DMS114 treated with DMSO at 0.1 percent for 48 hours (cell line): ENCODE measurements around the gene SYNDIG1.
"Not testable (repeated sequence)": the region's sequence is repeated elsewhere in the genome, so short reads cannot be mapped to it uniquely, and the experiment has no call there.

Source experiments
- DNase-seq: peaks from one replicate; lab custom pipeline; 2025; ENCODE audit not compliant: unreplicated experiment; lab: John Stamatoyannopoulos, UW

Gene SYNDIG1

DNA sequence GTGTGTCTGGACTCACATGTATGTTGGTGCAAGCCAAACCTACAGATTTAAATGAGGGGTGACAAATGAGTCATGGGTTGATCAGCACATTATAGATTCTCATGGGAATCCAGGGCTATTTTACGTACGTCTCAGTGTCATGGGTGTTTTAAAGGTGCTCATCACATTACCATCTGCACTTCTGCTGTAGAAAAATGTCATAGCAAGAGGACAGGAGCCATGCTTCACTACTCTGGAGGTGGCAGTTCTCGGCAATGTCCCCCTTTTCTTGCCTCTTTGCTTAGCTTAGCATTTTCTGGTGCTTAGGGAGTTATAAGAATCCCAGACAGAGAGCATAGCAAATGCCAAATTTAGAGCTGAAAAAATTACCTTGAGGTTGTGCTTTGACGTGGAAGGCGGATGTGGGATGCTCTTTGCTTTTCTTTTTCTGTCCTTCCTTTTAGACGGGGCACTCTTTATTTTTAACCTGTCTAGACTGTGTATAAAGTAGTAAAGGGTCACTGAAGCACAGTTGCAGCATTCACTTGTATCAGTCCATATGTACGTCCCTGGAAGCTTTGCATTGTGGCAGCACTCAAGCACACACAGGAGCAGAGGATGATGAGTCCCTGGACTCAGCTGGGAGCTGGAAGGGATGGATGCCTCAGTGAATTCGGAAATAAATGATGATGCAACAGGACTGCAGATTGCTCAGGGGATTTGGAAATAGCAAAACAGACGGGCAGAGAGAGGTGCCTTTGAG is 139.7 kb downstream of the SYNDIG1 start:
- no peak for DNase-seq

- no peak for DNase-seq
Measured at GRCh38 chr20:24609757-24610156, 140.3 kb downstream of the SYNDIG1 start.

DNA sequence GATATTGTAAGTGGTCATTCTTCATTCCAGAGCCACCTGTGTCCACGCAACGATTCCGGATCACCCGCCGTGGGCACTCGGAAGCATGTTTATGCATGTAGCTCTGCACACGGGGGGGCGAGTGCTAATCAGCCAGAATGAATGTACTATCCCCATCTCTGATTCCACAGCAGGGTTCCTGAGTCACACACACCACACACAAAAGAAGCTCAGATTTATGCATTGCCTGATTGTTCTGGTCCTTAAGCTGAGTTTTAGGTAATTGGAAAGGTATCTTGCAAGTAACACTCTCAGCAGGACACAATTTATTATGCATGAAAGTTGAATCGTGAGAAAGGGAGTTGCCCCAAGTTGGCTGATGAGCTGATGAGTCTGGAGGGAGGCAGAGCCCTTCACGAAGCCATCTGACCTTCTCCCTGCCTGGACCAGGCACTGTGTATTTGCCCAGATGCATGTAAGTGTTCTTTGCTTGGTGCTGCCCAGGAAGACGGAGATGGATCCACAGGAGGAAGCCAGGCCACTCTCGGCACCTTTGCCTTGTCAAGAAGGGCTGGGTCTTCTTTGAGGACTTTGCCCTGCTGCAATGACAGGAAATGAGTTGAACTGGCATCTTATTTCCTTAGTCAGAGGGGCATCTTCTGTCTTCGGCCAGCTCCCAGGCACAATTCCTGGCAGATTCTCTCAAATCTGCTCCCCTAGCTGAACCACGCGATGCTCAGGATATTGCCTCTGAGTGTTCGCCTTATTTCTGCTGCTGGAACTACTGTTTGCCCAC is 141.1 kb downstream of the SYNDIG1 start:
- DNase-seq = no peak

DNA sequence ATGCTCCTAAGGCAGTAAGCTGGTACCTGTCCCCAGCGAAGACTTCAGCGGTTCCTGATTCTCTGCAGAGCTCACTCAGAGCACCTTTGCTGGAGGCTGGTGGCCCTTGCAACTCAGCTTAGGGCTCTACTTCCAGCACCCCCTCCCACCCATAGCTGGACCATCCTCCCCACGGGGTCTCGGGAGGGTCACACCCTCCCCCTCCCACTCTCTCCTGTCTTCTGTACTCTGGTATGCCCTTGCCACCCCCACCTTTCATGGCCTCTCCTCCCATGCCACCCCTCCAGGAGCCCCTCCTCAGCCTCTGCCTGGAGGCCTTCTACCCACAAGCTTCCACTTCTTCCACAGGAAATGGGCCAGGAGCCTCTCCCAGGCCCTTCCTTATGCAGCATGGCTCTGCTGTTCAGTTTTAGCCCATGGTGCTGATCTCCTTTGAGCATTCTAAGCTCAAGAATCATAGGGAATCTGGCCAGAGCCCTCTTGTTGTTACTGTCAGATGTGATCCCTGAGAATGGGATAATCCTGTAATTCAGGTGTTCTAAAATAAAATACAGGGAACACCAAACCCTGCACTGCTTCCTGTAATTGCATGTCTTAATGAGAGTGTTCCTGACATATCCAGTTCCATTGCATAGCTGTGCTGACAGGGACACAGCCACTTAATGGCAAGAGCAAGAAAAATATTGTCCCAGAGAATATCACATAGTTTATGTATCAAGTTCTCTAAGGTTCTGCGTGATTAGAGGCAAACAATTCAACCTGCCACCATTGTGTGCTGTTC is 142.1 kb downstream of the SYNDIG1 start:
- no peak for DNase-seq

DNA sequence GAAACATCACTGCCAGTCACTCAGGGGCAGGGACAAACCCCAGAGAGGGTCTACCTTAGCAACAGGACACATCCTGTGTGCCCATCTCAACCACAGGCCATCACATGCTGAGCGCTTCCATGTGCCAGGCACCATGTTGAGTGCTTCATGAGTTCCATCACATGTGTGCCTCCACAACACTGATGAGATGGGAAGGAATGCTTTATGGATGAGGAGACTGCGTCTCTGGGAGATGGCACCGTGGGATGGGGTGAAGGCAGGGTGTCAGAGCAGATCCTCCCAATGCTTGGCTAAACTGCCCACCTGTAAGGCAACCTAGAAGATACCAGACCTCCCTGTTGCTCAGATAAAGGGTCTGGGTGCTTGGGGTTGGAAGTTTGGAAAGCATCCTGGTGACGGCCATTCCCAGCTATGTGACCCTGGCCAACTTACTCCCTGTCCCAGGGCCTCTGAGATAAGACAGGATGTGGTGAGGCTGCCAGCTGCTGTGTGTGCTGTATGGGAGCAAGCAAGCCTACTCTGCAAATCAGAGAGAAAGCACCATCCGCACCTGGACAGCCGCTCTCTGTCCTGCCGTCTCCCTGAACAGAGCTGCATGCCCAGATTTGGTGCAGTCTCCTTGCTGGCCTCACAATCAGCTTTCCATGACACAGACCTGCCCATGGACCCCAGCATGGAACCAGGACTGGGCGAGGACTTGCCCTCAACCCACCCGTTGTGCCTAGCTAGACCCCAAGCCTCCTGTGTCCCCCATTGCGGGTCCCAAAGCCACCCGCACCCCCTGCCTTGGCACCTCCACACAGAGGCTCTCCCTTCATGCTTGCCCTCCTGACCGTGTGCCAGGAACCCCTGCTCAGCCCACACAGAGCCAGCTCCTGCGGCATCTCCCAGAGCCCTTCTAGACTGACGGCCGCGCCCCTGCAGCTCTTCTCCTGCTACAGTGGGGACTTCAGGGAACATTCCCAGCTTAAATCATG is 143.7 kb downstream of the SYNDIG1 start:
- no peak for DNase-seq

DNA sequence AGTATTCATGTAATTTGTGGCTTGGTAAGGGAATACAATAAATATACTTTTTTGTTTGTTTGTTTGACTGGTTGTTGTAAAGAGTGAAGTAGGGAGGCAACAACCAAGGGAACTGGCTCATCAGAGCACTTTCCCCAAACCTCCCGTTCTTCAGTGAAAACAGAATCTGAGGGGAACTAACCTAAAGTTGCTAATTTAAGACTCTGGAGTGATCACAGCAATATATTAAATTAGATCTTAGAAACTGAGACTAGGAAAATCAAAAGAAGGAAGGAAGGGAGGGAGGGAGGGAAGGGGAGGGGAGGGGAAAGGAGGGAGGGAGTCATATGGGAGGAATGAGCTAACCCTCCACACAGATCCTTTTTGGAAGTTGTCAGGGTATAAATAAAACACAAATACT is 144.9 kb downstream of the SYNDIG1 start:
- DNase-seq = no peak

- no peak for DNase-seq
Measured at GRCh38 chr20:24615353-24615752, 145.9 kb downstream of the SYNDIG1 start.

DNA sequence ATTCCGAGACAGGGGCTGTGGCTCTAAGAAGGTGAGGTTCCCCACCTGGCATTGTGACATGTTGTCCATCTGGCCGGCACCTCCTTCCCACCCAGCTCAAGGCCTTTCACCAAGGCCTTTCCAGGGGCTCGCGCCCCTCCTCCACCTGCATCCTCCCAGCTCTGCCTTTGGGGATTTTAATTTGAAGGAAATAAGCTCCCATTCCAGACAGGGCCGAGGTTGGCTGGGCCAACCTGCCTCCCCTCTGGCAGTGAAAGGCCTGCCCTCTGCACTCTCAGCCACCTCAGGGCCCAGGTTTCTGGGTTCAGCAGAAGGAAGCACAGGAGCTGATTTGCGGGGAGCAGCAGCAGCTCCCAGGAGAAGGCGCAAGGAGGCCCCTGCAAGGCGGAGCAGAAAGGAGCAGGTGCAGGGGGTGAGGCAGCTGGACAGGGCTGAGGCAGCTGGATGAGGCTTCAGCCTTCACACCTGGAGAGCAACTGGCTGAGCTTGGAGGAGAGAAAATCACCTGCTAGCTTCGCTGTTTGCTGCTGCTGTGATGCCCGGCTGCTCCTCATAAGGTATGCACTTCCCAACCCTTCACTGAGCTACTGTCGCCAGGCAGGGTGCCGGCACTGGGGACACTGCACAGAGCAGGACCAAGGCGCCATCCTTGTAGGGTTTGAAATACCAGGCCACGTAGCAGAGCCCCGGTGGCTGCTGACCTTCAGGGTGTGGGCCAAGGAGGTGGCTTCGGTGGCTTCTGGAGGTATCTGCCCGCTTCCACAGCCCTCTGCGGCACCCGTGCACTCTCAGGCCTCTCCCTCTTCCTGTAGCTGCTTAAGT is 147.0 kb downstream of the SYNDIG1 start:
- DNase-seq = no peak

- no peak for DNase-seq
Measured at GRCh38 chr20:24617080-24617432, 147.6 kb downstream of the SYNDIG1 start.

- no peak for DNase-seq
Measured at GRCh38 chr20:24617757-24618450, 148.5 kb downstream of the SYNDIG1 start.

GRCh38 chr20:24618739-24619138 is 149.3 kb downstream of the SYNDIG1 start:
- no peak for DNase-seq

DNA sequence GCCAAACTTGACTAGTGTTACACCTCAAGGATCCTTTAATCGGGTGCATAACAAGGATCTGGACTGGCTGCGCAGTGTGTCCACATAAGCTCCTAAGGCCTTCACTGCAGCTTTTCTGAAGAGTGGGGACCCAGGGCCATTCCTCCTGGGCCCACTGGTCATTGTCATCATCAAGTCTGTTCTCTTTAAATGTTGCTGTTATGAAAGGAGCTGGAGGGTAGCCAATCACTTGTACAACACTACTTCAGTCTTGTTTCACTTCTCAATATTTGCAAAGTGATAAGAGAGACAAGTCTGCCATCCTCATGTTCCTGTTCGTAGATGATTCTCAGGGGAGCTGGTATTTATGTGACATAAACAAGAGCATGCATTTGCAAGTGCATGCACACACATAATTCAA is 149.8 kb downstream of the SYNDIG1 start:
- DNase-seq = no peak

DNA sequence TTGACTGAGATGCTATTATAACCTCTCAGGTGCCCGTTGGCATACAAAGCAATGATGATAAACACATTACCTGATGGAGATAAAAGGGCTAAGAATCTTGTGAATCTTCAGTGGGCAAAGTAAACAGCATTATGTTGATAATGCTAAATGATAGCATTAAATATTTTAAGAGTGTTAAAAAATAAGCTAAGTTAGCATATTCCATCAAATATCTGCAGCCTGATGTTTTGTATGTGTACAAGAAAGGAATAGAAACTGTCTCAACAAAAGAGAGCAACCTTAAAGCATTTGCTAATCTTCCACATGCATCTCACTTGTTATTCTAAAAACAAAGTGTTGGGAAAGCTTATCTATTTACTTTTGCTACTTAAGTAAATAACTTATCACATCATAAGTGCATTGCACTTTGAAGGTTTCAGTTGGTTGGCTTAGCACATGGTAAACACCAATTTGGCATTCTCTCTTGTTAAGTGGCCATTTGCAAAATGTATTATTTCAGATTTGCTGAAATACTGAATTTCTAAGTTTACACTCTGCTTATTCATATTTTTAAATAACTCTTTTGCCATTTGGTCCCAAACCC is 151.6 kb downstream of the SYNDIG1 start:
- DNase-seq = no peak

DNA sequence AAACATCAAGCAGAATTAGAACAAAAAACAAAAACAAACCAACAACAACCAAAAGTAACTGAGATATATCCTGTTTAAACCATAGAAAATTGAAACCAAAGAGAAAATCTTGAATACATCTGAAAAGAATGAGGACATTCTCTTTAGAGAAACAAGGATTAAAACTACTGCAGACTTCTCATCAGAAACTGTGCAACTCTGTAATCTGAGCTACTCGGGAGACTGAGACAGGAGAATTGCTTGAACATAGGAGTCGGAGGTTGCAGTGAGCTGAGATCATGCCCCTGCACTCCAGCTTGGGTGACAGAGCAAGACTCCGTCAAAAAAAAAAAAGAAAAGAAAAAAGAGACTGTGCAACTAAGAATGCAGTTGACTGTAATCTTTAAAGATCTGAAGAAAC is 153.4 kb downstream of the SYNDIG1 start:
- DNase-seq = no peak

- DNase-seq = not testable (repeated sequence)
Measured at GRCh38 chr20:24626141-24626540, 156.7 kb downstream of the SYNDIG1 start.

DNA sequence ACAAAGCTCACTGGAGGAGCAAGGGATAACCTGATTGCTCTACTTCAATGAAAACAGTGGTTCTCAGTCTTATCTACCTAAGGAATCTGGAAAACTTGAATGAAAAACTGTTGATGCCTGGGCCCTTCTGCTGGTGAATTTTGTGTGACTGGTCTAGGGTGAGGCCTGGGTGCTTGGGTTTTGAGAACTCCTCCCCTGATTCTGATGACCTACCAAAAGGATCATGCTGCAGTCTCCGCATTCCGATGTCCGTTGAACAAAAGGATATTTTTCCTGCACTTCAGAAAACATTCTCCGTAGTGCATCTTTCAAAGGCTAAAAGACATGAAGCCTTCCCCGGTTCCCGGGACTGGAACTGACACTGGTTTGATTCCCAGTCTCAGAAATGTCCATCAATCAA is 157.9 kb downstream of the SYNDIG1 start:
- no peak for DNase-seq

DNA sequence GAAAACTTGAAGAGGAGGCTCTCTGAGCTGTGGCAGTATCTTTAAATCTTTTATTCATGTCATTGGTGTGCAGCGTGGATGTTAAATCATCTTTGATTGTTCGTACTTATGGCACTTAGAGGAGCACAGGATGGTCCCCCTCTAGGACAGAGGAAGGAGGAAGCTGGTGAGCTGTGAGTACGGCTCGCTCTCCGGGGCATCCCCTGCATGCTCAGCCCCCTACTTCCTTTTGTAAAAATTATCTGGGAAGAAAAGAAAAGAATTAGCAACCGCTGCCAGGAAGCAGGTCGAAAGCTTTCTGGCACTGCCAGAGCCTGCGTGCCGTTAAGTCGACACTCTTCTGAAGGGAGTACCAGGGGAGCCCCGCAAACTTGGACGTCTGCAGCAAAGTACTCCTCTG is 158.5 kb downstream of the SYNDIG1 start:
- no peak for DNase-seq

- no peak for DNase-seq
Measured at GRCh38 chr20:24628985-24629384, 159.6 kb downstream of the SYNDIG1 start.

DNA sequence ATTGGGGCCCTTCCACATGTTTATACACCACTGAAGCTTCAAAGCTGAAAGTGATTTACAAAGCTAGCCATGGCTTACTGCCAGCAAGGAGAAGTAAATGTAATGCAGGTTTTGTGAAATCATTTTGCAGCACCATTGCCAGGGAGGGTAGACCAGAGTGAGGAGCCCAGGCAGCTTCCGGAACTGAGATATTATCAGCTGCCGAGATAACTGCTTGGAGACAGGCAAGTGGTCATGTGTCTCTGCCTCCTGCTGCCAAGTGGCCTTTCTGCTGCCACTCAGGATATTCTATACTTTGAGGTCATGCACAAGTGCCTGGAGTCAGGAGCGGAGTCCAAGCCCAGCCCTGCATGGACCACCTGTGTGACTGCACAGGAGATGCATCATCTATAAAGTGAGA is 160.2 kb downstream of the SYNDIG1 start:
- no peak for DNase-seq
